GM12891 (cell line): ENCODE results near the gene JMY.

Experiments used
- PAX5 ChIP-seq: IDR thresholded peaks from 2 replicates; pipeline ENCODE4 v1.6.1; 2011; ENCODE audit warnings: low read length, moderate library complexity, mild to moderate bottlenecking; ENCODE audit not compliant: insufficient read depth, severe bottlenecking
- POLR2A ChIP-seq: IDR thresholded peaks from 2 replicates; pipeline ENCODE4 v1.6.1; 2011; ENCODE audit warnings: low read depth, low read length, control low read depth
- POLR2AphosphoS5 ChIP-seq: IDR thresholded peaks from 2 replicates; pipeline ENCODE4 v1.6.1; 2011; ENCODE audit warnings: low read depth, low read length, control low read depth
- POU2F2 ChIP-seq: IDR thresholded peaks from 2 replicates; pipeline ENCODE4 v1.6.1; 2011; ENCODE audit warnings: low read depth, mild to moderate bottlenecking, control low read depth, low read length, moderate library complexity
- SPI1 ChIP-seq: IDR thresholded peaks from 2 replicates; pipeline ENCODE4 v1.6.1; 2011; ENCODE audit warnings: low read depth, low read length, control low read depth
- TAF1 ChIP-seq: IDR thresholded peaks from 2 replicates; pipeline ENCODE4 v1.6.1; 2011; ENCODE audit warnings: low read depth, low read length, control low read depth

DNA sequence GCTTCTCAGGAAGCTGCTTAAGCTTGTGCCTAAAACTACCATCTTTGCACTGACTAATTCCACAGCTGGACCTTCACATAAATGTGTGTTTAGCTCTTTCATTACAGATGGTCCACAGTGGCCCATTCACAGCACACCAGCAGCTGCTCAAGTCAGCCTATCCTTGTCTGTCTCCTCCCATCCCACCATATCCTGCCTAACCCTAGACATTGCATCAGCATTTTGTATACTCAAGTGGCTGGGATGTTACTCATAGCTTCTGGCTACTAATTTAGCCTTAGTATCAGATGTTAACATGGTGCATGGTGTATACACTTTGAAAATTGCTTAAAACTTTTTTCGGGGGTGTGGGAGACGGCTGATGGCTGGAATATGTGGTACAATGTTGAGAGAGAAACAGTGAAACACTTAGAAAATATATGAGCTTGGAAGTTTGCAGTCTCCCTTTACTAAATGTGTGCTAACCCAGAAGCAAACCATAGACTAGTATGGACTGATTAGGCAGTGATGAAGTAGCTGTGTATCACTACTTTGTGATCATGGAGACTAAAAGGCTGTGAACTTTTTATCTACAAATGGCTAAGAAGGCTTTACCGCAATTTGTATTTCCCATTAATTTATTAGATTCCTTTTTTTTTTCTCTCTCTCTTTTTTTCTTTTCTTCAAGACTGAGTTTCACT lies 83.1 kb downstream of the JMY start:
- TF ChIP-seq POLR2A = no peak
- TF ChIP-seq POLR2AphosphoS5 = no peak
- no peak for TF ChIP-seq TAF1
- no peak for TF ChIP-seq SPI1
- TF ChIP-seq POU2F2 = no peak
- no peak for TF ChIP-seq PAX5
